Stimulated activated CD4-positive, alpha-beta T cell treated with anti-CD3 and anti-CD28 coated beads, Interleukin-15, amount 100 ng/mL, for 1 hour (primary cell): ENCODE results near the gene ZNF692.
"Not testable (repeated sequence)": the region's sequence is repeated elsewhere in the genome, so short reads cannot be mapped to it uniquely, and the experiment has no call there.

Experiments used
- DNase-seq, 2 donors: peaks; one replicate each; pipeline ENCODE4 v3.0.0-alpha.2; 2020; ENCODE audit warnings: low read depth in 1 of 2, low spot score in 1 of 2

ZNF692 gene, protein sequence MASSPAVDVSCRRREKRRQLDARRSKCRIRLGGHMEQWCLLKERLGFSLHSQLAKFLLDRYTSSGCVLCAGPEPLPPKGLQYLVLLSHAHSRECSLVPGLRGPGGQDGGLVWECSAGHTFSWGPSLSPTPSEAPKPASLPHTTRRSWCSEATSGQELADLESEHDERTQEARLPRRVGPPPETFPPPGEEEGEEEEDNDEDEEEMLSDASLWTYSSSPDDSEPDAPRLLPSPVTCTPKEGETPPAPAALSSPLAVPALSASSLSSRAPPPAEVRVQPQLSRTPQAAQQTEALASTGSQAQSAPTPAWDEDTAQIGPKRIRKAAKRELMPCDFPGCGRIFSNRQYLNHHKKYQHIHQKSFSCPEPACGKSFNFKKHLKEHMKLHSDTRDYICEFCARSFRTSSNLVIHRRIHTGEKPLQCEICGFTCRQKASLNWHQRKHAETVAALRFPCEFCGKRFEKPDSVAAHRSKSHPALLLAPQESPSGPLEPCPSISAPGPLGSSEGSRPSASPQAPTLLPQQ

DNA sequence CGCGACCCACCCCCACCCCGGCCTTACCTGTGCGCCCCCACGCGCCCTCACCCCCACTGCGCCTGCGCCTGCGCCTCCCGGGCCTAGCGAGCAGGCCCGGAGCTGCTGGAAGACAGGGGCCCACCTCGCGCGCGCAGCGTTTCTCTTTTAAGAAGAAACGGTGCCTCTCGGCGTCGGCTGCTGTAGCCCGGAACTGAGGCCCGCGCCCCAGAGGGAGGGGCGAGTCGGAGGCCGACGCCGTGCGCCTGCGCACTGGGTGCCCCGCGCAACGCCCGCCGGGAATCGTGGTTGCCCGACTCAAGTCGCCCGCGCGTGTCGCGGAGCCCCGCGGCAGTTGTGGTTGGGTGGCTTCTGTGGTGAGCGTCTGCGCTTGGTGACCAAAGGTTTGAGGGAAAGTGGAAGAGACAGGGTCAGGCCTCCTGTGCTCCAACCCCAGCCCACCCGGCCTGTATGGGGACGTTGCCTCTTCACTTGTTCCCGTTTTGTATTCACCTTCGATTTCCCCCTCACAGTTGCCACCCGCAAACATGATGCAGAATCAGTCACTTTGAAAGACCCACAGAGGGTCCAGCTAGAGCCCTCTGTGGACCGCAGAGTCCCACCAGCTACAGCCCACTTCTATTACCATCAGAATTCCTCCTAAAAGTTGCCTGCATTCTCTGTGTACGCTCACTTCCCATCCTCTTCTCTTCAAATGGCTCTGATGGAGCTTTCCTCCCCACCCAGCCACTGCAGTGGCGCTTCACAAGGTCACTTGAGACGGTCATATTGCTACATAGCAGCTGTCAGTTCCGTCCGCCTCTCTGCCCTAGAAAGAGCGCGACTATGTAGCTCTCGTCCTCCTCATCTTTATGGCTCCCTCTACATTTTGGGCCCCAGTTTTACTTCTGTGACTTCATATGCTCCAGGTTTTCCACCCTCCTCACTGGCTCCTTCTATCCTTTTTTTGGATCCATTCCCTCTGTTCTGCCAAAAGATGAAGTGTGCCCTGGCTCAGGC, at the start of gene ZNF692:
ZNF692 (minus strand) TSS at position 195 of the 999 bp plus-strand sequence. CDS start 776 bp downstream, outside the sequence.
- DNase-seq: peak; percentile 92 to 93

DNA sequence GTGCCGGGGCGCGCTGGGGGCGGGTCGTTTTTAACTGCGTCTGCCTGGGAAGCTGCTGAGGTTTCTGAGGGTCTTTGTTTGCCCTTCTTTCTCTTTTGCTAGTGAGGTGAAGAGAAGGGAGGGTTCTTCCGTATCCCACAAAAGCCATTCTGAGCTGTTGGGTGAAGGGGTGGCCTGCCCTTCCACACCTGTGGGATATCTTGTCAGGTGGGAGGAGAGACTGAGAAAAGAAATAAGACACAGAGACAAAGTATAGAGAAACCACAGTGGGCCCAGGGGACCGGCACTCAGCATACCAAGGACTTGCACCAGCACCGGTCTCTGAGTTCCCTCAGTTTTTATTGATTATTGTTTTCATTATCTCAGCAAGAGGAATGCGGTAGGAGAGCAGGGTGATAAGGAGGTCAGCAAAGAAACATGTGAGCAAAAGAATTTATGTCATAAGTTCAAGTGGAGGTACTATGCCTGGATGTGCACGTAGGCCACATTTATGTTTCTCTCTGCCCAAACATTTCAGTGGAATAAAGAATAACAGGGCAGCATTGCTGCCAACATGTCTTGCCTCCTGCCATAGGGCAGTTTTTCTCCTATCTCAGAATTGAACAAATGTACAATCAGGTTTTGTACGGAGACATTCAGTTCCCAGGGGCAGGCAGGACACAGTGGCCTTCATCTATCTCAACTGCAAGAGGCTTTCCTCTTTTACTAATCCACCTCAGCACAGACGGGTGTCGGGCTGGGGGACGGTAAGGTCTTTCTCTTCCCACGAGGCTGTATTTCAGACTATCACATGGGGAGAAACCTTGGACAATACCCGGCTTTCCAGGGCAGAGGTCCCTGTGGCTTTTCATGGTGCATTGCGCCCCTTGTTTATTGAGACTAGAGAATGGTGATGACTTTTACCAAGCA, 48.1 kb upstream of the ZNF692 start:
- DNase-seq: no peak

DNA sequence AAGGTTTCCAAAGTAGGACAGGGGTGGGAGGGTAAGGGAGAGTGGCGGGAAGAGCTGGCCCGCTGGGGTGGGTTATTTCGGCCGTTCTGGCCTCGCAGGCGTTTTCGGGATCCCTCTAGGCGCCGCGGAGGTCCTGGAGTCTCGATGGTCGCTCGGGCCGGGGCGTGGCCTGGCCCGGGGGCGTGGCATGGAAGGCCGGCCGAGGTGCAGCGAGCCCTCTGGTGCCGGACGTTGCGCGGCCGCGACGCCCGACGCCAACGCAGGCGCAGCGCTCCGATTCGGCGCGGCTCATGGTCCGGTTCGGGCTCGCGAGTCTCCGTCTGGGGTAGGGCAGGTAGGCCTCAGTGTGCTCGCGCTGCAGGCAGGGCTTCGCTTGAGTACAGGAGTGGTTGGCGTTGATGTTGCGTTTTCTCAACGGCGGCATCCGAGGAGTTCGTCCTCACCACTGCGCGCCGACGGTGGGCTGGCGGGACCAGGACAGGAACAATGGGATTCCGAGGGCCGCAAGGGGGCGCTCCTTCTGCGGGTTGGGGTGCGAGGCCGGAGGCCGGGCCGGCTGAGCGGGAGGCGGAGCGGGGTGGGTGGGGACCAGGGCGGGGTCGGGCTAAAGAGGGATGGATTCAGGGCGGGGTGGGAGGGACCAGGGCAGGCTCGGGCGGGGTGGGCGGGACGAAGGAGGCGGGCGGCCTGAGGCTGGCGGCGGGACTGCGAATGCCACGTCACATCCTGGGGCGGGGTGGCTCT, 47.3 kb upstream of the ZNF692 start, which contains the start of gene PGBD2:
PGBD2 (plus strand) TSS at position 227 of the 744 bp plus-strand sequence. CDS start 7,628 bp downstream, outside the sequence.
- DNase-seq: peak; percentile 93 to 95

DNA sequence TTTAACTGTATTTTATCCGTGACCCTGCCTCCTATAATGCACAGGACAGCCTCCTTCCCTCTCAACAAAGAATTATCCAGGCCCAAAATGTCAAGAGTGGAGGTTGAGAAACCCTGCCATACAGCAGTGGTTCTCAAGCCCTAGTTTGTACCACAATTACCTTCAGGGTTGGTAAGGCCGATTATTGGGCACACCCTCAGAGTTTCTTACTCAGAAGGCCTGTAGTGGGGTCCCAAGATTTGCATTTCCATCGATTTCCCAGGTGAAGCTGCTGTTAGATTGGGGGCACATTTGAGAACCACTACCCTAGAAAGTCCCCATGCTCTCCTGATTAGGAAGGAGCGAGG, 46.8 kb upstream of the ZNF692 start:
- DNase-seq: no peak

DNA sequence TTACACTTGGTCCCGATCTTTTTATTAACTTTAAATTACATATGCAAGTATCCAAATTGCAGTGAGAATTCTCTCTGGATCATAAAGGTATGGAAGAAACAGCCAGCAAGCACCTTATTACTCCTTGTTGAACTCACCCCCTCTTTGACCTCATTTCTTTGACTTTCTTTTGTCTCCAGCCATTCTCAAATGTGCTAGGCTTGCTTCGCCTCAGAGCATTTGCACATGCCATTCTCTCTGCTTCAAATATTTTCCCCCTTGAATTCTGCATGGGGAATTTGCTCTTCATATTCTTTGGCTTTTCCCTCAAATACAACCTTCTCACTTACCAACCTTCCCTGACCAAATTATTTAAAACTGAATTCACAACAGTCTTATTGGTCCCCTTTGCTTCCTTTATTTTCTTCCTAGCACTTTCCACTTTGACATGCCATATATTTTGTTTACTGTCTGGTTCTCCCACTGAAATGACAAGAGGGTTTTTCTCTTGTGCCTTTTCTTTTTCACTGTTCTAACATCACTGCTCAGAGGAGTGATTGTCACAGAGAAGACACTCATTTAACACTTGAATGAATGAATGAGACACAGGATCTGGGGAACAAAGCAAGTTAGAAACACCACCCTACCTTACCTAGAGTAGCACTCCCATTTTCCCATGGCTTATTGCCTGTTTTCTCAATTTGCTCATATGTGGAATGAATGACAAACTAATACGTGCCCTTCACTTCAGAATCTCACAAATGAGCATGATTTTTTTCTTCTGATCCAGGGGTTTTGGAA, 45.7 kb upstream of the ZNF692 start:
- no peak for DNase-seq

DNA sequence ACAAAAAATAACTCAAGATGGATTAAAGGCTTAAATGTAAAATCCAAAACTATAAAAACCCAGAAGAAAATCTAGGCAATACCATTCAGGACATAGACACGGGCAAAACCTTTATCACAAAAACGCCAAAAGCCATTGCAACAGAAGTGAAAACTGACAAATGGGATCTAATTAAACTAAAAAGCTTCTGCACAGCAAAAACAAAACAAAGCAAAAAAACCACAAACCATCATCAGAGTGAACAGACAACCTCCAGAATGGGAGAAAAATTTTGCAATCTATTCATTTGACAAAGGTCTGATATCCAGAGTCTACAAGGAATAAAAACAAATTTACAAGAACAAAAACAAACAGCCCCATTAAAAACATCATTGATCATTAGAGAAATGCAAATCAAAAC, 42.7 kb upstream of the ZNF692 start:
- no peak for DNase-seq

DNA sequence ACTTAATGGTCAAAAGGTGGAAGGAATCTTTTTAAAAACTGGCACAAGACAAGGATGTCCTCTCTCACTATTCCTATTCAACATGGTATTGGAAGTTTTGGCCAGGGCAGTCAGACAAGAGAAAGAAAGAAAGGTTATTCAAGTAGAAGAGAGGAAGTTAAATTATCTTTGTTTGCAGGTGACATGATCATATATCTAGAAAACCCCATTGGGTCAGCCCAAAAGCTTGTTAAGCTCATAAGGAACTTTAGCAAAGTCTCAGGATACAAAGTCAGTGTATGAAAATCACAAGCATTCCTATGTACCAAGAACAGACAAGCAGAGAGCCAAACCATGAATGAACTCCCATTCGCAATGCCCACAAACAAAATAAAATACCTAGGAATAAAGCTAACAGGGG, 41.8 kb upstream of the ZNF692 start:
- no peak for DNase-seq

DNA sequence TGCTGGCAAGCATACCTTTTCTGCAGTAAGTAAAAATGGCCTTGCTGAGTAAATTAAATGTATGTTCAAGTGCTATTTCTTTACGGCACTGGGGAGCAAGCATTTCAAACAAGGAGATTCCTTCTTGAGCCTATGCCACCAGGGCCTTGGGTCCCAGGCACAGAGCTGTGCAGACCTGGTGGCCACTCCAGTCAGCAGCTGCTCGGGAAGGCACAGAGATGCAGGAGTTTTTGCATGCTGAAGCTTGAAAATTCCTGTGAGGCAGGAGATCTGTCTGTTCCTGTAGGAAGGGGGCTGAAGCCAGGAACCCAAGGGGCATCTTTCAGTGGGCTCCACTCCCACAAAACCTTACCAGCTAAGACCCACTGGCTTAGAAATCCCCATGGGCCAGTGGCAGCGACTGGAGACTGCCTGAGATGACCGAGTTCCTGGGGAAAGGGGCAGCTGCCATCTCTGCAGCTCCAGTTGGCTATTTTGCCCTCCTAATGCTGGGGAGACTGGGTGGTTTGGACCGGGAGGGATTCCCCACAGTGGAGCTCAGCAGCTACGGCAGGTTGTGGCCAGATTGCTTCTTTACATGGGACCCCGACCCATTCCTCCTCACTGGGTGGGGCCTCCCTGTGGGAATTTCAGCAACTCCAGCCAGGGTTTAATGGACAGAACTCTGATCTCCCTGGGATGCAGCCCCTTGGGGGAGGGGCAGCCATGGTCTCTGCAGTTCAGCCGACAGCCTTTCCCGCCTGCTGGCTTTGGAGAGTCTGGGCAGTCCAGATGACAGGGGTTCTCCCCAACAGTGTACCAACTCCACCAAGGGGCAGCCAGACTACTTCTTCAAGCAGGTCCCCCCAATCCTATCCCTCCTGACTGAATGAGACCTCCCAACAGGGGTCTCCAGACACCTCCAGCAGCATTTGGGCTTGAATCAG, 38.8 kb upstream of the ZNF692 start:
- DNase-seq: no peak

DNA sequence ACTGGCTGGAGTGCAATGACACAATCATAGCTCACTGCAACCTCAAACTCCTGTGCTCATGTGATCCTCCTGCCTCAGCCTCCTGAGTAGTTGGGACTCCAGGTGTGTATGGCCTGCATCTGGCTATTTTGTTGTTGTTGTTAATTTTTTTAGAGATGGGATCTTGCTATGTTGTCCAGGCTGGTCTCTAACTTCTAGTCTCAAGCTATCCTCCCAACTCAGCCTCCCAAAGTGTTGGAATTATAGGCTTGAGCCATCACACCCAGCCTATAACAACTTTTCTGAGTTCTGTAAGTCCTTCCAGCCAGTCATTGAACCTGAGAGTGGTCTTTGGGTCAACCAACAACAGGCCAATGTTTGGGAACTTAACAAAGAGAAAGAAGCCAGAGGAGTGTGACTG, 36.0 kb upstream of the ZNF692 start:
- no peak for DNase-seq

DNA sequence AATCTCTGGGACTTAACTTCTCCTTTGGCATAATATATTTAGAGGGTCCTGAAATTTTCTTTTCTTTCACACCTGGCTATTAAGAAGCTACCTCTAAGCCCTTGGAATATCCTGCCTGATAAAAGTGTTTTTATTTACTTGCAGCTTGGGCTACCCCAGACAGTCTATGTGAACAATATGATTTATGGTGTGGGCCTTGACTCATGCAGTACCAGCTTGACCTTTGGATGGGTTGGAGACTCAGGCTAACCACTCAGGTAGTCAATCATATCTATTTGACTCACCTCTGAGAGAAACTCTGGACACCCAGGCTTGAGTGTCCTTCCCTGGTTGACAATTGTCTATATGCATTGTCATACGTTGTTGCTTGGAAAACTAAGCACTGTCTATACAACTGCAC, 33.7 kb upstream of the ZNF692 start:
- no peak for DNase-seq

DNA sequence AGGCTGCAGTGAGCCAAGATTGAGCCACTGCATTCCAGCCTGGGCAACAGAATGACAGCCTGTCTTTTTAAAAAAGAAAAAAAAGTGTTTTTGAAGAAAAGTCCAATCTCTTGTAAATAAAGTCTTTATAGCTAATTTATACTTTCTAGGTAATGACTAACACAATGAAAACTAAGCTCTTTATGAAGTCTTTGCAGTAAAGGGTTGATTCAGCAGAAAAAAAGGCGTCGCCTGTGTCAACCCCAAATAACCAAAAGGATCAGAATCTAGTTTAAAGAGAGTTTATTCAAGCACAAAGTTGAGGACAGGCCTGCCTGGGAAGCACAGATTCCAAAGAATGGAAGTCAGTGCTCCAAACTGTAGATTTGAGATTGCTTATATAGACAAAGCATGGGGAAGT, 32.9 kb upstream of the ZNF692 start:
- DNase-seq: no peak

DNA sequence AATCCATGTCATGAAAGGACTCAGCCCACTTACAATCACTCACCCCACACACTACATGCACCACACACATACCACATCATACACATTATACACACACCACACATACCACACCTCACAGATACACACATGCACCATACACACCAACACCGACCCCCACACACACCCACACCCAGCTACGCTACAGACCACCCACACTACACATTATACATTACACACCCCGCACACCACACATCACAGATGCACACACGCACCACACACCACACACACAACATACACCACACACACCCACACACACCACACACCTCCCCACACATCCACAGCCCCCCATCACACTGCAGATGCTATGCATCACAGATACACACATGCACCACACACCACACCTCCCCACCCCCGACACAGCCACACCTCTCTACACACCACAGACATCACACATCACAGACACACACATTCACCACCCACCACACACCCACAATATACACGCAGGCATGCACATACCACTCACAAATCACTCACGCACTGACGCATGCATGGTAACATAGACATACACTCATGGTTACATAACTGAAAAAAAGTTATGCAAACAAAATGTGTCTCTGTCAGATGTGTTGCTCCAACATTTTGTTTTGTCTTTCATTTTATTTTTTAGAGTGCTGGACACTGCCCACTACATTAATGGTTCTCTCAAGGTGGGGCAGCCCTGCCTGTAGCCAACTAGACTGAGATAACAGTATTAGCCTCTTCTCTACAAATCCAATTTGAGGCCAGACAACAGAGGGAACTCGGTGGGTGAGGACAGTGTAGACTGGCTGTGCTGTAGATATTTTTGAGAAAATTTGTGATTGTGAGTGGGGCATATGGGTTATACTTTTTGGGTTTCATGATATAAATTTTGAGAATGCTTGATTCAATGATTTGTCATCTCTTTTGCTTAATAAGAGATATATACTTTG, 31.9 kb upstream of the ZNF692 start:
- no peak for DNase-seq

DNA sequence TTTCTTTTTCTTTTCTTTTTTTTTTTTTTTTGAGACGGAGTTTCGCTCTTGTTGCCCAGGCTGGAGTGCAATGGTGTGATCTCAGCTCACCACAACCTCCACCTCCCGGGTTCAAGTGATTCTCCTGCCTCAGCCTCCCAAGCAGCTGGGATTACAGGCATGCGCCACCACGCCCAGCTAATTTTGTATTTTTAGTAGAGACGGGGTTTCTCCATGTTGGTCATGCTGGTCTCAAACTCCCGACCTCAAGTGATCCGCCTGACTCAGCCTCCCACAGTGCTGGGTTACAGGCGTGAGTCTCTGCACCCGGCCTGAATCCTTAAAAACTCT, 31.0 kb upstream of the ZNF692 start:
- DNase-seq: not testable (repeated sequence)

DNA sequence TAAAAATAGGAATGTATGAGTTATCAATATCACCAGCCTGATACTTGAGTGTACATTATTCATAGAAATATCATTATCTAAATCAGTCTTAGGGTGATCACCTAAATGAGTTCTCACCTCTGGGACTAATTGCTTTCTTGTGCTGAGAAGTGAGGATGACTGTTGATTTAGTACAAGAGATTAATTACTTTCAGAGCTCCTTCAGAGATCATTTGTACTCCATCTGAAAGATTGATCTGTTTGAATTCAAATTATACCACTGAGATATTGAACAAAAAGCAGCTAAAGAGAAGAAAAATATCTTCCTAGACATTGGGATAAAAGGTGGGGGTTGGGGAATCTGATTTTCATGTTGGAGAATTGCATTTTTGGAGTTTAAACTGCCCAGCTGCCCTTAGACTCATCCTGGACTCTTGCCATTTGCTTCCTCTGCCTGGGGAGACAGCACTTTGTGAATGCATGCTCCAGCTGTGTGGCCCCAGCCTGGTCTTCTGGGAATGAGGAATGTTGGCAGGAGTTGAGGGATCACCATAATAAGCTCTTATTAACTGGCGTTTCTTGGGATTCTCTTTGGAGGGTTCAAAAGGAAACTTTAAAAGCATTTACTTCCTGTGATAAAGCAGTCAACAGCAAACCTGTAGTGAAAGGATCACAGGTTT, 27.5 kb upstream of the ZNF692 start:
- no peak for DNase-seq

DNA sequence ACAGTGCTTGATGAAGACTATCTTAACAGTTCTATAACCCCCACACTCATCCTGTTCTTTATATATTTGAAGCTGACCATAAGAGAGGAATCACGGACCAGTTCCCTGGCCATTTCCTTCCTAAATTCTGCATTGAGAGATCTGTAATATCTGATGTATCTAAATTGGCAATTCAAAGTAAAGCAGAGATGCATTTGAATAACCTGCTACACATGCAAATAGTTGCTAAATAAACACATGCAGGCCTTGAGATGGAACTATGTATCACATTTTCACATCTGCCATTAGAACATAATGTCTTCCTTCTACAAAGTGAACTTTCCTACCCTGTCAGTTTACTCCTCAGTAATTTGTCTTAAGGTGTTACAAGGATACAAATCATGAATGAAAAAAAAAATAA, 26.8 kb upstream of the ZNF692 start:
- no peak for DNase-seq

DNA sequence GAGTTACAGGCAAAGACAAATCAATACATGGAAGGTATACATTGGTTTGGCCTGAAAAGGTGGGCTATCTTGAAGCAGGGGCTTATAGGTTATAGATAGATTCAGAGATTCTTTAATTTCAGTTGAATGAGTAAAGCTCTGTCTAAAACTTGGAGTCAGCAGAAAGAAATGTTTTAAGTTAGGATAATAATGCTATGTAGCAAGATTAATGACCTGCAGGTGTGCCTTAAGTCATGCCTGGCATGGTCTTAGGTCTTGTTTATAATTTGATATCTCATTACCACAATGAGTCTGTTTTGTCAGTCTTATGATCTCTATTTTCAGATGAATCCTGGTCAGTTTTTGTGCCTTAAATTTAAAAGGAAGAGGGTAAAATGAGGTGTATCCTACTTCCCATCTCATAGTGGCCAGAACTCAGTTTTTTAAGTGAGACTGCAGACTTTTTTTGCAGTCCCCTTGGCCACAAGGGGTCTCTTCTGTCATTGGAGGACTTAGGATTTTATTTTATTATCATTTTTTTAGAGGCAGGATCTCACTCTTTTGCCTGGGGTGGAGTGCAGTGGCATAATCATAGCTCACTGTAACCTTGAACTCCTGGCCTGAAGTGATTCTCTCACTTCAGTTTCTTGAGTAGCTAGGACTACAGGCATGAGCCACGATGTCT, 25.9 kb upstream of the ZNF692 start:
- DNase-seq: no peak
